GM18505 (cell line): Measurements from ENCODE around the gene LPP.

Experiments
- ATAC-seq: cut with Tn5 transposase; IDR thresholded peaks from one replicate; pipeline ENCODE4 v1.9.1; 2021; ENCODE audit not compliant: unreplicated experiment
- POLR2A ChIP-seq: IDR thresholded peaks from 4 replicates; pipeline ENCODE4 v1.6.1; 2011; ENCODE audit warnings: borderline replicate concordance; ENCODE audit not compliant: insufficient read depth, insufficient read length; ENCODE audit errors: extremely low read depth

The LPP gene

GRCh38 chr3:188529228-188529627 lies 375.3 kb downstream of the LPP start:
- no peak for ATAC-seq
- TF ChIP-seq POLR2A: no peak

- ATAC-seq: no peak
- no peak for TF ChIP-seq POLR2A
These were observed 376.3 kb downstream of the LPP start for GRCh38 chr3:188530226-188530625.

GRCh38 chr3:188531210-188531609 lies 377.3 kb downstream of the LPP start:
- no peak for TF ChIP-seq POLR2A
- no peak for ATAC-seq

- no peak for ATAC-seq
These were observed 379.2 kb downstream of the LPP start for GRCh38 chr3:188533172-188533571.

GRCh38 chr3:188533612-188534357 lies 379.8 kb downstream of the LPP start:
- ATAC-seq: no peak
- TF ChIP-seq POLR2A: no peak

More at GRCh38 chr3:188533172-188533571, 379.2 kb downstream of the LPP start:
- TF ChIP-seq POLR2A: no peak

GRCh38 chr3:188534633-188535032 lies 380.7 kb downstream of the LPP start:
- no peak for TF ChIP-seq POLR2A
- ATAC-seq: no peak

- no peak for ATAC-seq
- no peak for TF ChIP-seq POLR2A
These were observed 383.6 kb downstream of the LPP start for GRCh38 chr3:188537606-188538005.

- no peak for TF ChIP-seq POLR2A
- ATAC-seq: no peak
These were observed 385.1 kb downstream of the LPP start for GRCh38 chr3:188539037-188539436.

GRCh38 chr3:188539631-188540194 lies 385.8 kb downstream of the LPP start:
- no peak for ATAC-seq
- no peak for TF ChIP-seq POLR2A

- TF ChIP-seq POLR2A: no peak
- no peak for ATAC-seq
These were observed 388.2 kb downstream of the LPP start for GRCh38 chr3:188542196-188542595.

GRCh38 chr3:188544012-188544411 lies 390.1 kb downstream of the LPP start:
- no peak for TF ChIP-seq POLR2A

GRCh38 chr3:188546835-188547670 lies 393.1 kb downstream of the LPP start:
- ATAC-seq: no peak
- no peak for TF ChIP-seq POLR2A

More at GRCh38 chr3:188544012-188544411, 390.1 kb downstream of the LPP start:
- no peak for ATAC-seq

- TF ChIP-seq POLR2A: no peak
- no peak for ATAC-seq
These were observed 399.6 kb downstream of the LPP start for GRCh38 chr3:188553569-188553968.
